SH-SY5Y (cell line): ENCODE data around the gene NUP98.

Experiments used
- GATA2 ChIP-seq: IDR thresholded peaks from 2 replicates; pipeline ENCODE4 v1.6.1; 2011; ENCODE audit warnings: mild to moderate bottlenecking, low read depth, low read length
- GATA3 ChIP-seq: IDR thresholded peaks from 2 replicates; pipeline ENCODE4 v1.6.1; 2011; ENCODE audit warnings: low read depth, mild to moderate bottlenecking, low read length, moderate library complexity

- TF ChIP-seq GATA3 (no peak), GATA2 (no peak)
Observed at GRCh38 chr11:3827434-3828186, 30.3 kb upstream of the NUP98 start.
